Kidney epithelial cell (primary cell): ENCODE measurements around the gene ADRA2B. TPM values are rescaled to one million over a fixed set of nuclear protein-coding genes. Genes with fewer than 3 reads are reported as not detected.

Experiments used
- DNase-seq: peaks from one replicate; pipeline ENCODE4 v3.0.0-alpha.2; 2010; ENCODE audit warnings: low read depth
- H3K27me3 ChIP-seq: 2 replicates; pipeline ENCODE4 v1.6.0; 2011; ENCODE audit warnings: low read length; ENCODE audit not compliant: control insufficient read depth, insufficient read depth
- H3K36me3 ChIP-seq: 2 replicates; pipeline ENCODE4 v1.5.1; 2011; ENCODE audit warnings: low read length; ENCODE audit not compliant: control insufficient read depth, insufficient read depth
- H3K4me3 ChIP-seq: 2 replicates; pipeline ENCODE4 v1.5.1; 2011; ENCODE audit warnings: low read depth, mild to moderate bottlenecking, control low read depth, low read length
- total RNA-seq: library from RNA; depleted of rRNA; stranded (reverse); fragments of >200 nt; gene quantifications from 2 replicates; pipeline ENCODE4 v1.2.3, GENCODE V29; 2015
- TF ChIP-seq, protein P1 (sequence below): IDR thresholded peaks from 2 replicates; pipeline ENCODE4 v1.5.1; 2011; ENCODE audit warnings: mild to moderate bottlenecking, moderate library complexity, low read length, control low read depth, inconsistent platforms; ENCODE audit not compliant: insufficient read depth, poor library complexity, severe bottlenecking

Gene ADRA2B
- total RNA-seq, 1 donor from 2014 or later, result 0.13 TPM

GRCh38 chr2:96109361-96109680, 7.0 kb downstream of the ADRA2B start:
- no peaks in the 10 kb centered on the region for H3K36me3 ChIP-seq
- TF ChIP-seq, protein P1, sequence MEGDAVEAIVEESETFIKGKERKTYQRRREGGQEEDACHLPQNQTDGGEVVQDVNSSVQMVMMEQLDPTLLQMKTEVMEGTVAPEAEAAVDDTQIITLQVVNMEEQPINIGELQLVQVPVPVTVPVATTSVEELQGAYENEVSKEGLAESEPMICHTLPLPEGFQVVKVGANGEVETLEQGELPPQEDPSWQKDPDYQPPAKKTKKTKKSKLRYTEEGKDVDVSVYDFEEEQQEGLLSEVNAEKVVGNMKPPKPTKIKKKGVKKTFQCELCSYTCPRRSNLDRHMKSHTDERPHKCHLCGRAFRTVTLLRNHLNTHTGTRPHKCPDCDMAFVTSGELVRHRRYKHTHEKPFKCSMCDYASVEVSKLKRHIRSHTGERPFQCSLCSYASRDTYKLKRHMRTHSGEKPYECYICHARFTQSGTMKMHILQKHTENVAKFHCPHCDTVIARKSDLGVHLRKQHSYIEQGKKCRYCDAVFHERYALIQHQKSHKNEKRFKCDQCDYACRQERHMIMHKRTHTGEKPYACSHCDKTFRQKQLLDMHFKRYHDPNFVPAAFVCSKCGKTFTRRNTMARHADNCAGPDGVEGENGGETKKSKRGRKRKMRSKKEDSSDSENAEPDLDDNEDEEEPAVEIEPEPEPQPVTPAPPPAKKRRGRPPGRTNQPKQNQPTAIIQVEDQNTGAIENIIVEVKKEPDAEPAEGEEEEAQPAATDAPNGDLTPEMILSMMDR, result no peak
- no peak for DNase-seq

DNA sequence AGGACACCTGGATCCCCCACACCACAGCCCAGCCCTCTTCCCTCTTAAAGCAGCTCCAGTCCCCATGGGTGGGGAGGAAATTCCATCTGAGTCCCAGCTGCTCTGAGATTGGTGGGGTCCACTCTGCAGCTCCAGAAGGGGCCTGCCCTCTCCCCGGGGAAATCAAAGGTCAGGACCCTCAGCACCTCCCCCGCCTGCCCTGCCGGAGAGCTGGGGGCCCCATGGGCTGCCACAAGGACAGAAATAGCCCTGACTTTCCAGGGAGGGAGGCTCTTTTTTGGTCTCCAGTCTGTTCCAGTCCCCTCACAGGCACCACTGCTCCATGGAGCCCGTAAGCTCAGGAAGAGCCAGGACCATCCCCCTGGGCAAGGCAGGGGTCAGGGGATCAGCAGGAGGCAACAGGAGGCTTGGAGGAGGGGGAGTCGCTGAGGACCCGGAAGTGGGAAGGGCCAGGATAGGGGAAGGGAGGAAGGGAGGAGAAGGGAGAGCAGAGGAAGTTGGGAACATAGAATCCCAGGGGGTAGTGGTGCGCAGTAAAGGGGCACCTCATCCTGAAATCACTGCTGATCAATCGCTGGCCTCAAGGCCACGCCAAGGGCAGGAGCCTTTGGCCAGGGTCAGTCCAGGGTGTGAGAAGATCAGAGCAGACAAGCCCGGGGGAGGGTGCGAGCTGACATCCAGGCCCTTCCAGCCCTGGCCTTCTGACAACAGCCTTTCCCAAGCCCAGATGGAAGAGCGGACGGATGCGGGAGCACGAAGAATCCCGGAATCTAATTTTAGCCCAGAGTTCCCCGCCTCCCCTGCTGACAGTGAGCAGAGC, 7.6 kb downstream of the ADRA2B start:
- H3K4me3 ChIP-seq, result no peak overlapping the region
- no peak for DNase-seq
- H3K36me3 ChIP-seq, result no peaks in the 10 kb centered on the region
- peaks cover 14% of the 10 kb centered on the region for H3K27me3 ChIP-seq
- TF ChIP-seq, protein P1, result no peak

More at GRCh38 chr2:96109361-96109680, 7.0 kb downstream of the ADRA2B start:
- Histone ChIP-seq H3K4me3 (no peak overlapping the region), H3K27me3 (peaks cover 14% of the 10 kb centered on the region)

GRCh38 chr2:96108151-96108540, 8.2 kb downstream of the ADRA2B start:
- no peak for DNase-seq
- TF ChIP-seq, protein P1, result no peak
- Histone ChIP-seq H3K27me3 (peaks cover 14% of the 10 kb centered on the region), H3K4me3 (no peak overlapping the region), H3K36me3 (no peaks in the 10 kb centered on the region)

DNA sequence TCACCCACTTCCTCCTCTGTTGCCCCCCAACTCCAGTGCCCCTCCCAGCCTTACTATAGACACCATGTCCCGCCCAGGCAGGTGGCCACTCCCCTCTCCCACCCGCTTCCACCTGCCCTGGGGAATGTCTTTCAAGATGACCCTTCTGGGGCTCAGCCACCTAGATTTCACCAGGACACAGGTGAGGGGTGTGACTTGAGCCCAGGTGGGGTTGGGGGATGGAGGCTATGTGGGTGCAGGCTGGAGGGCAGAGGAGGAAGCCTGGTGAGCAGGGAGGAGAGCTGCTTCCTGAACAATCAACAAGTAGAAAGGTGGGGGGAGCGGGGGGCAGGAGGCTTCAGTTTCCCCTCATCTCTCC, 8.7 kb downstream of the ADRA2B start:
- H3K4me3 ChIP-seq, result no peak overlapping the region
- peaks cover 14% of the 10 kb centered on the region for H3K27me3 ChIP-seq
- DNase-seq, result no peak
- H3K36me3 ChIP-seq, result no peaks in the 10 kb centered on the region
- TF ChIP-seq, protein P1, result no peak

DNA sequence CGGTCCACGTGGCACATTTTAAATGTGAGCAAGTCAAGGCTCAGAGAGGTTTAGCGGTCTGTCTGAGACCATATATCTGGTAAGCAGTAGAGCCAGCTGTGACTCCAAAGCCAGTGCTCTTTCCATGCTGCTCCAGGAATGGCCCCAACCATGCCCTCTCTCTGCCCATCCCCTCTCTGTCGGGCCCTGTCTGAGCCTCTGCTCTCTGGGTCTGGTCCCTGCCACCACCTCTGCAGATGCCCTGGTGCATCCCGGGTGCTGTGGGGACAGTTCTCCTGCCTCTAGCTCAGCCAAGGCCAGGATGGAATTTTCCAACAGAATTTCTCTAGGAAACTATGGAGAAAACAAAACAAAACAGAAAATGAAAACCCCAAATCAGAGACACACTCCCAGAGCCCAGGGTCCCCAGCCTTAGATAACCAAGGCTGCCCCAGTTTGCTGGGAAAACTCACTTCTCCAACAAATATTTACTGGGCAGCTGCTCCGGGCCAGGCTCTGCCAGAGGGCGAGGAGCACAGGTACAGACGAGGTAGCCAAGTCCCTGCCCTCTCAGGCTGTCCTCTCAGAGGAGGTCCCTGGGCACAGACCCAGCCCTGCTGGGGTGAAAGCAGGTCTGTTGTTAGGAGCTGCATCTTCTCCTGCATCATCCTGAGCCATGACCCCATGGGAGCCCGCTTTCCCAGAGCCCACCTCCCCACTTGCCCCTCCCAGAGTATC, 9.2 kb downstream of the ADRA2B start:
- H3K4me3 ChIP-seq, result no peak overlapping the region

More for the DNA sequence above, 9.2 kb downstream of the ADRA2B start:
- TF ChIP-seq, protein P1, result no peak
- DNase-seq, result no peak
- peaks cover 14% of the 10 kb centered on the region for H3K27me3 ChIP-seq
- H3K36me3 ChIP-seq, result no peaks in the 10 kb centered on the region
